IPS-NIHi11 (cell line): Measurements from ENCODE around the gene C2orf68.
"Not testable (repeated sequence)": the region's sequence is repeated elsewhere in the genome, so short reads cannot be mapped to it uniquely, and the experiment has no call there.

Source experiments
- DNase-seq: peaks from one replicate; pipeline ENCODE4 v3.0.0; 2012; ENCODE audit warnings: mixed read lengths, low spot score

The C2orf68 gene

GRCh38 chr2:85579266-85579935 is 32.5 kb downstream of the C2orf68 start:
- no peak for DNase-seq

GRCh38 chr2:85578243-85579180 is 33.4 kb downstream of the C2orf68 start:
- DNase-seq, result no peak

GRCh38 chr2:85577386-85578242 is 34.3 kb downstream of the C2orf68 start, which contains the start of gene VAMP8:
Gene VAMP8, plus strand, starts transcription at chr2:85577586. Its CDS starts 61 bp downstream, at chr2:85577647.
- peak; percentile 87 for DNase-seq

- no peak for DNase-seq
These were observed 34.8 kb downstream of the C2orf68 start for GRCh38 chr2:85577063-85577385.

- DNase-seq, result no peak
These were observed 36.1 kb downstream of the C2orf68 start for GRCh38 chr2:85575739-85576138.

GRCh38 chr2:85566265-85566664 is 45.6 kb downstream of the C2orf68 start:
- no peak for DNase-seq

GRCh38 chr2:85564144-85564563 is 47.7 kb downstream of the C2orf68 start:
- DNase-seq, result no peak

GRCh38 chr2:85561280-85562212 is 50.3 kb downstream of the C2orf68 start, which contains the start of gene GGCX:
Gene GGCX, minus strand, starts transcription at chr2:85561493. Its CDS starts 65 bp downstream, at chr2:85561428.
- DNase-seq, result peak; percentile 96

GRCh38 chr2:85560812-85561279 is 51.0 kb downstream of the C2orf68 start:
- DNase-seq, result peak; percentile 25

GRCh38 chr2:85560403-85560726 is 51.5 kb downstream of the C2orf68 start:
- not testable (repeated sequence) for DNase-seq

GRCh38 chr2:85558160-85558559 is 53.7 kb downstream of the C2orf68 start:
- DNase-seq, result no peak

GRCh38 chr2:85557130-85557529 is 54.7 kb downstream of the C2orf68 start:
- no peak for DNase-seq
